Prostate gland (tissue), 2 donors: ENCODE data around the gene KCNJ11. TPM values are rescaled to one million over a fixed set of nuclear protein-coding genes. Genes with fewer than 3 reads are reported as not detected.
A peak's percentile ranks its signal among the peaks of the same experiment; 100 is the strongest.

ENCODE experiments used
- DNase-seq: peaks from one replicate; pipeline ENCODE4 v3.0.0-alpha.2; 2019; ENCODE audit warnings: low spot score
- H3K27ac ChIP-seq, 2 donors: fragments of 200-600 bp; sonication (generic); 2 replicates each; pipeline ENCODE4 v1.5.1; 2017 to 2019
- H3K27me3 ChIP-seq: fragments of 200-600 bp; sonication (generic); replicated peaks from 2 replicates; pipeline ENCODE4 v1.5.1; 2019; ENCODE audit not compliant: insufficient read depth
- H3K36me3 ChIP-seq, 2 donors: fragments of 200-600 bp; sonication (generic); 1 replicate in 1 of 2; 2 replicates in 1 of 2; pipeline versions ENCODE4 v1.5.1 to v1.8.1; 2017 to 2019
- H3K4me1 ChIP-seq: fragments of 200-600 bp; sonication (generic); replicated peaks from 2 replicates; pipeline ENCODE4 v1.5.1; 2019
- H3K4me3 ChIP-seq, 2 donors: fragments of 200-600 bp; sonication (generic); 2 replicates each; pipeline ENCODE4 v1.5.1; 2017 to 2019
- H3K9me3 ChIP-seq: fragments of 200-600 bp; sonication (generic); 2 replicates; pipeline ENCODE4 v1.5.1; 2017
- CTCF ChIP-seq, 4 experiments: fragments of 200-600 bp in 2 of 4; fragments of 450-650 bp in 2 of 4; sonication (generic) in 2 of 4; IDR thresholded peaks; 1 replicate in 3 of 4; 2 replicates in 1 of 4; pipeline ENCODE4 v1.5.1; 2016 to 2019; ENCODE audit warnings: antibody characterized with exemption in 4 of 4, mild to moderate bottlenecking in 2 of 4, moderate library complexity in 2 of 4
- POLR2A ChIP-seq: fragments of 450-650 bp; IDR thresholded peaks from one replicate; pipeline ENCODE4 v1.6.1; 2016; ENCODE audit warnings: antibody characterized with exemption, mild to moderate bottlenecking
- POLR2AphosphoS5 ChIP-seq: sonication (generic); formaldehyde crosslinking; IDR thresholded peaks from one replicate; pipeline ENCODE4 v1.6.1; 2017; ENCODE audit warnings: antibody characterized with exemption
- whole genome bisulfite sequencing: methylation state at CpG from one replicate; pipeline ENCODE4 v1.1.5; 2018; 5-methylcytosine and 5-hydroxymethylcytosine counted together
- intact Hi-C: fragments of 100-400 bp; cut with DNase I; formaldehyde crosslinking; loops from one replicate; pipeline ENCODE4 v1.14.2; 2022
- total RNA-seq, 2 donors: library from RNA; depleted of rRNA; stranded (reverse); fragments of >200 nt; gene quantifications; one replicate each; pipeline ENCODE4 v1.1.0, GENCODE V29; 2016

Gene KCNJ11
- total RNA-seq, 2 donors from 2014 or later = 5.5 to 10.3 TPM

GRCh38 chr11:17414317-17414737, 25.9 kb upstream of the KCNJ11 start:
- H3K27me3 ChIP-seq = no peaks in the 10 kb centered on the region
- intact Hi-C loops = no loop called here
- TF ChIP-seq POLR2AphosphoS5 (no peak), CTCF (IDR thresholded peaks at IDR 0.05) (no peak), POLR2A (no peak)
- peaks cover 15% of the 10 kb centered on the region for H3K4me1 ChIP-seq
- WGBS = 83% methylated on average over 8 of the region's 8 CpGs
- no peak for DNase-seq
- no peaks in the 10 kb centered on the region for H3K36me3 ChIP-seq
- H3K27ac ChIP-seq = peak overlapping the region in 1 of 2 donors; percentile 55
- no peaks in the 10 kb centered on the region for H3K9me3 ChIP-seq
- no peak overlapping the region for H3K4me3 ChIP-seq

GRCh38 chr11:17413414-17414316, 25.2 kb upstream of the KCNJ11 start:
- no peaks in the 10 kb centered on the region for H3K27me3 ChIP-seq
- peak; percentile 64 for DNase-seq
- H3K36me3 ChIP-seq = no peaks in the 10 kb centered on the region
- H3K9me3 ChIP-seq = no peaks in the 10 kb centered on the region
- WGBS = 70% methylated on average over 15 of the region's 15 CpGs
- H3K4me1 ChIP-seq = peaks cover 15% of the 10 kb centered on the region
- H3K4me3 ChIP-seq = no peak overlapping the region
- no peak for TF ChIP-seq CTCF (IDR thresholded peaks at IDR 0.05)
- peak; percentile 61 for TF ChIP-seq POLR2AphosphoS5
- H3K27ac ChIP-seq = peak overlapping the region in 1 of 2 donors; percentile 55
- intact Hi-C loops = no loop called here

- H3K4me1 ChIP-seq = peaks cover 15% of the 10 kb centered on the region
- WGBS = 71% methylated on average over 9 of the region's 9 CpGs
- intact Hi-C loops = no loop called here
Observed at GRCh38 chr11:17412488-17413180, 24.2 kb upstream of the KCNJ11 start.

GRCh38 chr11:17411418-17411817, 23.0 kb upstream of the KCNJ11 start:
- Histone ChIP-seq H3K4me1 (peaks cover 15% of the 10 kb centered on the region), H3K36me3 (no peaks in the 10 kb centered on the region), H3K4me3 (no peak overlapping the region), H3K27me3 (no peaks in the 10 kb centered on the region), H3K27ac (peak overlapping the region in 1 of 2 donors; percentile 55), H3K9me3 (no peaks in the 10 kb centered on the region)
- no peak for TF ChIP-seq POLR2A
- no peak for TF ChIP-seq POLR2AphosphoS5
- TF ChIP-seq CTCF (IDR thresholded peaks at IDR 0.05) = no peak
- WGBS = 58% methylated on average over 6 of the region's 6 CpGs
- DNase-seq = no peak
- intact Hi-C loops = no loop called here

More at GRCh38 chr11:17412488-17413180, 24.2 kb upstream of the KCNJ11 start:
- no peak for DNase-seq
- no peaks in the 10 kb centered on the region for H3K9me3 ChIP-seq
- H3K27ac ChIP-seq = peak overlapping the region in 1 of 2 donors; percentile 55
- TF ChIP-seq POLR2A = no peak
- no peak for TF ChIP-seq POLR2AphosphoS5
- TF ChIP-seq CTCF (IDR thresholded peaks at IDR 0.05) = no peak
- no peaks in the 10 kb centered on the region for H3K27me3 ChIP-seq
- H3K4me3 ChIP-seq = no peak overlapping the region
- no peaks in the 10 kb centered on the region for H3K36me3 ChIP-seq
